Stomach smooth muscle (tissue), 2 donors: ENCODE data around the gene DARS1.
"Not testable (repeated sequence)": the region's sequence is repeated elsewhere in the genome, so short reads cannot be mapped to it uniquely, and the experiment has no call there.

ENCODE experiments used
- H3K27ac ChIP-seq: one replicate; pipeline ENCODE4 v1.7.0; 2013; ENCODE audit warnings: mild to moderate bottlenecking, low read length, inconsistent platforms
- H3K27me3 ChIP-seq, 2 donors: one replicate each; pipeline ENCODE4 v1.7.0; 2013; ENCODE audit warnings: low read length in 2 of 2; ENCODE audit not compliant: insufficient read depth in 2 of 2, control insufficient read depth in 1 of 2
- H3K36me3 ChIP-seq, 2 donors: one replicate each; pipeline ENCODE4 v1.7.0; 2013; ENCODE audit warnings: low read length in 2 of 2; ENCODE audit not compliant: control insufficient read depth in 2 of 2, insufficient read depth in 2 of 2
- H3K4me1 ChIP-seq: one replicate; pipeline ENCODE4 v1.7.0; 2013; ENCODE audit warnings: low read length; ENCODE audit not compliant: control insufficient read depth, insufficient read depth
- H3K4me3 ChIP-seq, 2 donors: one replicate each; pipeline ENCODE4 v1.7.0; 2013; ENCODE audit warnings: low read length in 2 of 2
- H3K9ac ChIP-seq, 2 donors: one replicate each; pipeline ENCODE4 v1.7.0; 2013; ENCODE audit warnings: low read length in 2 of 2, mild to moderate bottlenecking in 1 of 2
- H3K9me3 ChIP-seq, 2 donors: one replicate each; pipeline ENCODE4 v1.7.0; 2013; ENCODE audit warnings: low read length in 2 of 2; ENCODE audit not compliant: control insufficient read depth in 2 of 2
- donor health status: healthy.
- donor health status: Pancreatic carcinoma.

DARS1 gene

GRCh38 chr2:135960656-135961551, 24.5 kb downstream of the DARS1 start:
- Histone ChIP-seq H3K27ac (no peak overlapping the region), H3K4me1 (no peaks in the 10 kb centered on the region), H3K36me3 (peaks cover 3 to 5% of the 10 kb centered on the region in 2 donors), H3K9ac (peak overlapping the region in 1 of 2 donors; percentile 35), H3K27me3 (no peaks in the 10 kb centered on the region), H3K9me3 (no peaks in the 10 kb centered on the region), H3K4me3 (no peak overlapping the region)

- Histone ChIP-seq H3K27me3 (no peaks in the 10 kb centered on the region), H3K4me3 (no peak overlapping the region), H3K27ac (no peak overlapping the region), H3K9me3 (no peaks in the 10 kb centered on the region), H3K36me3 (peaks cover 3 to 5% of the 10 kb centered on the region in 2 donors), H3K9ac (no peak overlapping the region), H3K4me1 (no peaks in the 10 kb centered on the region)
These were observed 25.3 kb downstream of the DARS1 start for GRCh38 chr2:135960150-135960549.

GRCh38 chr2:135958927-135959326, 26.5 kb downstream of the DARS1 start:
- H3K9me3 ChIP-seq, H3K27ac ChIP-seq, H3K36me3 ChIP-seq, H3K4me3 ChIP-seq, H3K4me1 ChIP-seq, H3K9ac ChIP-seq, H3K27me3 ChIP-seq: not testable (repeated sequence)

GRCh38 chr2:135954020-135954601, 31.3 kb downstream of the DARS1 start:
- Histone ChIP-seq H3K4me1 (no peaks in the 10 kb centered on the region), H3K9ac (no peak overlapping the region), H3K36me3 (peaks cover 0 to 5% of the 10 kb centered on the region in 2 donors), H3K27ac (no peak overlapping the region), H3K9me3 (no peaks in the 10 kb centered on the region), H3K27me3 (no peaks in the 10 kb centered on the region), H3K4me3 (no peak overlapping the region)

- no peaks in the 10 kb centered on the region for H3K4me1 ChIP-seq
- H3K9me3 ChIP-seq = no peaks in the 10 kb centered on the region
- H3K27me3 ChIP-seq = no peaks in the 10 kb centered on the region
- H3K4me3 ChIP-seq = no peak overlapping the region
- H3K36me3 ChIP-seq = peaks cover 0 to 5% of the 10 kb centered on the region in 2 donors
- no peak overlapping the region for H3K9ac ChIP-seq
- H3K27ac ChIP-seq = no peak overlapping the region
These were observed 32.5 kb downstream of the DARS1 start for GRCh38 chr2:135952891-135953290.

- Histone ChIP-seq H3K36me3 (peaks cover 0 to 2% of the 10 kb centered on the region in 2 donors), H3K4me3 (no peak overlapping the region), H3K9me3 (no peaks in the 10 kb centered on the region), H3K4me1 (no peaks in the 10 kb centered on the region), H3K27ac (no peak overlapping the region), H3K27me3 (no peaks in the 10 kb centered on the region), H3K9ac (no peak overlapping the region)
These were observed 34.3 kb downstream of the DARS1 start for GRCh38 chr2:135951041-135951583.

GRCh38 chr2:135949451-135950234, 35.8 kb downstream of the DARS1 start:
- Histone ChIP-seq H3K9ac (no peak overlapping the region), H3K27ac (no peak overlapping the region), H3K36me3 (peaks cover 0 to 2% of the 10 kb centered on the region in 2 donors), H3K4me1 (no peaks in the 10 kb centered on the region), H3K9me3 (no peaks in the 10 kb centered on the region), H3K27me3 (no peaks in the 10 kb centered on the region), H3K4me3 (no peak overlapping the region)

GRCh38 chr2:135948642-135949355, 36.6 kb downstream of the DARS1 start:
- Histone ChIP-seq H3K9me3 (no peaks in the 10 kb centered on the region), H3K36me3 (peaks cover 0 to 2% of the 10 kb centered on the region in 2 donors), H3K4me3 (no peak overlapping the region), H3K9ac (no peak overlapping the region), H3K27me3 (no peaks in the 10 kb centered on the region), H3K4me1 (no peaks in the 10 kb centered on the region), H3K27ac (no peak overlapping the region)

- Histone ChIP-seq H3K4me1 (no peaks in the 10 kb centered on the region), H3K9ac (no peak overlapping the region), H3K4me3 (no peak overlapping the region), H3K27me3 (no peaks in the 10 kb centered on the region), H3K9me3 (no peaks in the 10 kb centered on the region), H3K27ac (no peak overlapping the region), H3K36me3 (peaks cover 0 to 2% of the 10 kb centered on the region in 2 donors)
These were observed 37.3 kb downstream of the DARS1 start for GRCh38 chr2:135948141-135948540.

- Histone ChIP-seq H3K27me3 (no peaks in the 10 kb centered on the region), H3K9me3 (no peaks in the 10 kb centered on the region), H3K27ac (no peak overlapping the region), H3K9ac (no peak overlapping the region), H3K36me3 (peaks cover 5% of the 10 kb centered on the region in 2 donors), H3K4me1 (no peaks in the 10 kb centered on the region), H3K4me3 (no peak overlapping the region)
These were observed 37.9 kb downstream of the DARS1 start for GRCh38 chr2:135947483-135947882.
